Stimulated activated CD4-positive, alpha-beta T cell treated with anti-CD3 and anti-CD28 coated beads, Interleukin-2, amount 100 ng/mL, for 4 hours (primary cell): ENCODE measurements around the gene F2RL2.
"Not testable (repeated sequence)": the region's sequence is repeated elsewhere in the genome, so short reads cannot be mapped to it uniquely, and the experiment has no call there.

Source experiments
- DNase-seq: peaks from one replicate; pipeline ENCODE4 v3.0.0-alpha.2; 2020; ENCODE audit warnings: low read depth

F2RL2 gene

DNA sequence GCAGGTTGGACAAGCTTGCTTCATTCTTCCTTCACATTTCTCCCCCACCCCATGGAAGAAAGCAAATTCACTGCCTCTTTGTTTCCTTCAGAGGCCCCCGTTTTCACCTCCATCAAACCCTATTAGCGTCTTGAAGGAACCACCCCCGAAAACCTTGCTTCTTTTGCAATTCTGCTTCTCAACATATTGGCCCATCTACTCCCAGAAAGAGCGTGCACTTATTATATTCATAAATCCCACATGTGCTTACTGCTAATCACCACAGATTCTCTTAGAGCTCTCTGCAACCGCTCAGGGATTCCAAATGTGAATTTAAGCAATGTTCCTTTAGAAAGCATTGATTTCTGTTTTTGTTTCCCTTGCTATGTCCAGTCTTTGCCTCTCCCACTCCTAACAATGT lies 1.1 kb downstream of the F2RL2 start:
- DNase-seq, result no peak

DNA sequence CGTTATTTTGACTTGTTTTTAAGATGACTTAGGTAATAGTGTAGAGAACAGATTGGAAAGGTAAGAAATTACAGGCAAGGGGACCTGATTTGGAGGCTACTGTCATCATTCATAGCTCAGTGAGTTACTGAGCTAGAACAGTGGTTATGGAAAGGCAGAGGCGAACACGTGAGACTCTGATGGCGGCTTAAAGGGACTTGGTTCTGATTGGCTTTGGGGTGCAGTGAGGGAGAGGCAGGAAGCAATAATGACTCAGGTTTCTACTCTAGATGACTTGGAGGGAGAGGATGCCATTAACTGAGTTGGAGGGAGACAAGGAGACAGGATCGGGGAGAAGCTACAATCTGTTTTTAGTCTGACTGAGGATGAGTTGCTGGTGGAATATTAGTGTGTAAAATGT lies 3.0 kb downstream of the F2RL2 start:
- DNase-seq, result no peak

DNA sequence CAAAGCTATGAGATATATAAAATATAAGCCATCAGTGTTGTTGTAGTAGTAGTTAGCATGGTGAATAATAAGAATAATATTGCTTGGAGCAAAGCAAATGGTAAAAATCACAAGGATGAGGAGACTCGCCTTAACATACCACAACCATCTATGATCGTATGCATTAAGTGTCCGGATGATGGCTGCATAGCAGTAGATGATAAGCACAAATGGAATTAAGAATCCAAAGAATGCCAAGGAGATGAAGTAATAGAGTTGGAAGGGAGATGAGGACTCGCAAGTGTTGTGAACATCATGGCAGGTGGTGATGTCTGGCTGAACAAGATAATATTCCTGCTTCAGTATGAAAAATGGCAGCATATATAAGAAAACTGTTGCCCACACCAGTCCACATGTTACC lies 5.5 kb downstream of the F2RL2 start:
- DNase-seq, result no peak

DNA sequence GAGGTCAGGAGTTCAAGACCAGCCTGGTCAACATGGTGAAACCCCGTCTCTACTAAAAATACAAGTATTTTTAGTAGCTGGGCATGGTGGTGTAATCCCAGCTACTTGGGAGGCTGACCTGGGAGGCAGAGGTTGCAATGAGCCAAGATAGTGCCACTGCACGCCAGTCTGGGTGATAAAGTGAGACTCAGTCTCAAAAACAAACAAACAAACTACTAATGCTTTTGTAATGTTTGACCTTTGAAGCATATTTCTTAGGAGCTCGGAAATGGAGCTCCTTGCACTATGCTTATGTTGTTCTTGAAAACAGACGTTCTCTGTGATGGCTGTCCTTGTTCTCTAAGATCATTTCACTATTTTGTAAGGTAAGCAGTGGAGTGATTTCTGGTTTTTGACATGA lies 6.0 kb downstream of the F2RL2 start:
- no peak for DNase-seq

DNA sequence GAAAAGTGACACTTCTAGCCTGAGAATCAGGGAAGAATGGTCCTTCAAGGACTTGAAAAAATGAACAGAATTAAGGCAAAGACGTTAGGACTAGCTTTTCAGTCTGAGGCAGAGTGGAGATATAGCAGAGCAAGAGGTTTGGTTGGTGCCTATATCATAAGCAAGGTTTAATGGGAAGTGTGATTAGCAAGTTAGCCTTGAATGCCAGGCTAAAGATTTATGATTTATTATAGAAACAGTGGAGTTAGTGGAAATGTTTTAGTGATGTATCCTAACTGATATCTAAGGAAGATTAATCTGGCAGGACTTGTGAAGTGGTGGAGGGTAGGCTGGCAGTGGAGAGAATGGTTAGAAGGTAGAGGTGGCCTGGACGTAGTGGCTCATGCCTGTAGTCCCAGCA lies 7.0 kb downstream of the F2RL2 start:
- DNase-seq, result no peak

DNA sequence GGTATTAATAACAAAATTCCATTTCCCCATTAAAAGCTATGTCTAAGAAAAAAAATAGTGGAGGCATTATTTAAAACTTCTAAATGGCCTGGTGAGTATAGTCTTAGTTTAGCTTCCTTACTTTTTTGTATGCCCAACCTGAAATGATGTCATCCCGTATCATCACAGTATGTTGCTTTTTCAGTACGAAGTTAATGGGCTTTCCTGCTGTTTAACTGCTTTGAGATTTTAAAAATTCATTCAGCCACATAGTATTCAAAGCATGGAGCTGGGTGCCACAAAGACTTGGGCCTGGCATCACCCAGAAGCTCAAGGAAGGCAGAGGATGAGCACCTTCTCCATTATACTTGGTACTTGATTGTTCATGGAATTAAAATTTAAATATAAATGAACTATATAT lies 7.4 kb downstream of the F2RL2 start:
- no peak for DNase-seq

DNA sequence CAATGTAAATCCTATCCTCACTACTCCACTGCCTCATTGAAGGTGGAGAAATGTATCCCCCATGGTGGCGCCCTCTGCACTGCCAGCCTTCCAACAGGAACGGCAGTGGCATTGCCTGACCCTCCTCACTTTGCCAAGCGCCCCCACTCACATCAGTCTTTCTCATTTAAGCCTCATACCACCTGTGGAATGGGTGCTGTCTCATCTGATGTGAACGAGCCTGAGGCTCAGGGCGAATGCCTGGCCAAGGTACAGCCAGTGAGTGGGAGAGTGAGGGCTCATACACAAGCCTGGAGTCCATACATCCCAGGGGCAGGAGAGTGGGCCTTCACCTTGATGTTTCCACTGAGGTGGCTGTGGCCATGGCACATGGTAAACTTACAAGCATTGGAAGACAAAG lies 10.3 kb downstream of the F2RL2 start:
- DNase-seq, result no peak

DNA sequence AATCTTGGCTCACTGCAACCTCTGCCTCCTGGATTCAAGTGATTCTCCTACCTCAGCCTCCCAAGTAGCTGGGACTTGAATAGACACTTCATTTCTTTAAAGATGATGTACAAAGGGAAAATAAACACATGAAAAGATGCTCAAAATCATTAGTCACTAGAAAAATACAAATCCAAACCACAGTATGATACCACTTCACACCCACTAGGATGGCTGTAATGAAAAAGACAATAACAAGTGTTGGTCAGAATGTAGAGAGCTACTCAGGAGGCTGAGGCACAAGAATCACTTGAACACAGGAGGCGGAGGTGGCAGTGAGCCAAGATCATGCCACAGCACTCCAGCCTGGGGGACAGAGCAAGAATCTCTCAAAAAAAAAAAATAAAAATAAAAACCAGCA lies 13.0 kb downstream of the F2RL2 start:
- DNase-seq, result no peak

DNA sequence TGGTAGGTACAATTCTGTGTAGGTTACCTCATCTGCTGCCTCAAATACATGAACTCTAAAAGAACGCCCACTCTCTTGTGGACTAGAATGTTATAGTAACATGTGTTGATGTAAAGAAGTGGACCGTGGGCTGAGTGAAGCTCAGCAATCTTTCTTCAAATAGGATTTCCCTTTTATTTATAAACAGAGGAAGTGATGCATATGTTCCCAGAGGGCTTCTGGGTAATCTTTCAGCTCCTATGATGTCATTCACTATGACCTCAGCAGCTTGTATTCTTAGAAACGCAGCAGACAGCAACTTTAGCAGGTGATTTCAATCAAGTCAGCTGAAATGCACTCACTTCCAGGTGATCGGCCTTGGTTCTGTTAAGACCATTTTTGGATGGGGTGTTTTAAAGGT lies 14.4 kb downstream of the F2RL2 start:
- no peak for DNase-seq

DNA sequence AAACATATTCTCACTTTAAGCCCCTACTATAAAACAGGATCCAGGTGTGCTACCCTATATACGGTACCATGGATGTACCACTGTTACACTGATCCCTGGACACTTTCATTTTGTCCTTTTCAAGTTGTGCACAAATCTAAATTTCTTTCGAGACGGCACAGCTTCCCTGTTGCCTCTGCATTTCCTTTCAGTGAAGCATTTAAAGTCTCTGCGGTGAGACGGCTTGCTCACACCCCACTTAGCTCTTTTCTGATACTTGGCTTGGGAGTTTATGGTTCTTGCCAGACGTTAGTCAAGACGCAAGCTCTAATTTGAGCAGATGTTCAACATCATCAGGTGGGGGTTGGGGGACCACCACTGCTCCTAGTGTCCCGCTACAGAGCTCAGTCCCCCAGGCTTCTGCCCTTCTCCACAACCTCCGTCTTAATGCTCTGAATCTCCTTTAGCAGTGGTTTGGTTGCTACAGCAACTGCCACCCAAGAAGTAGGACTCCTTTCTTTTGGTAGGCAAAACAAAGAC lies 15.8 kb downstream of the F2RL2 start:
- DNase-seq, result no peak

DNA sequence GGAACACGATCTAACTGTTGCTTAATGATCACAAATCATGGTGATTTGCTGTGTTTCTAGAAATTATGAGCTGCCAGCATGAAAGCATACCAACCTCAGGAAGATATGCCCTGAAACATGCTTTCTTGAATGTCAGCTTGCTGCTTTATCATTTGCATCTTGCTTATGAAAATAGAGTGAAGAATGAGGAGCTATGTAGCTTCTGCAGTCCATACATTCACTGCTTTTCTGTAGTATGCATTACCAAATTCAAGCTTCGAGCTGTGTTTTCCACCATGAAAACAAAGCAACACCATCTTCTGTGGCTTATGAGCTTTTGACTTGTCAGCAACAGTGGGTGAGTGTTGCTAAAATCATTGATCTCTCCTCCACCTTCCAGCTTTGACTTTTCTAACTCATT lies 16.5 kb downstream of the F2RL2 start:
- DNase-seq, result no peak

DNA sequence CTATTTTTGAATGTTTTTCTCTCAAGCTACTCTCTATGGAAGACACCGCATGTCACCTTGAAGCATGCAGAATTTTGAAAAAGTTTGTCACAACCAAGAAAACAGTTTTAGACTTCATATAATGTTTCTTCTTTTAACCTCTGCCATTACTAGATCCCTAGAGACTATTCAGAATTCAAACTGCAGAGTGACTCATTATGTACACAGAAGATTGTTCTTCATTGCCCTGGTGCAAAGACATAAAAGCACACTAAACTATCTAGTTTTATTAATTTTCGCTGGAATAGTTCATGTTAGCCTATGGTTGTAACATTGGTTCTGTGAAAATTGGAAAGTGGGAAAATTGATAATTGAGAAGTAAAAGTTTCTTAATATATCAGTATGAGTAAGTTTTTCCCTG lies 18.4 kb downstream of the F2RL2 start:
- no peak for DNase-seq

DNA sequence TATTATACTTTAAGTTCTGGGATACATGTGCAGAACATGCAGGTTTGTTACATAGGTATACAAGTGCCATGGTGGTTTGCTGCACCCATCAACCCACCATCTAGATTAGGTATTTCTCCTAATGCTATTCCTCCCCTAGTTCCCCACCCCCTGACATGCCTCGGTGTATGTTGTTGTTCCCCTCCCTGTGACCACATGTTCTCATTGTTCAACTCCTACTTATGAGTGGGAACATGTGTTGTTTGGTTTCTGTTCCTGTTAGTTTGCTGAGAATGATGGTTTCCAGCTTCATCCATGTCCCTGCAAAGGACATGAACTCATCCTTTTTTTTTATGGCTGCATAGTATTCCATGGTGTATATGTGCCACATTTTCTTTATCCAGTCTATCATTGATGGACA lies 19.2 kb downstream of the F2RL2 start:
- DNase-seq, result not testable (repeated sequence)

DNA sequence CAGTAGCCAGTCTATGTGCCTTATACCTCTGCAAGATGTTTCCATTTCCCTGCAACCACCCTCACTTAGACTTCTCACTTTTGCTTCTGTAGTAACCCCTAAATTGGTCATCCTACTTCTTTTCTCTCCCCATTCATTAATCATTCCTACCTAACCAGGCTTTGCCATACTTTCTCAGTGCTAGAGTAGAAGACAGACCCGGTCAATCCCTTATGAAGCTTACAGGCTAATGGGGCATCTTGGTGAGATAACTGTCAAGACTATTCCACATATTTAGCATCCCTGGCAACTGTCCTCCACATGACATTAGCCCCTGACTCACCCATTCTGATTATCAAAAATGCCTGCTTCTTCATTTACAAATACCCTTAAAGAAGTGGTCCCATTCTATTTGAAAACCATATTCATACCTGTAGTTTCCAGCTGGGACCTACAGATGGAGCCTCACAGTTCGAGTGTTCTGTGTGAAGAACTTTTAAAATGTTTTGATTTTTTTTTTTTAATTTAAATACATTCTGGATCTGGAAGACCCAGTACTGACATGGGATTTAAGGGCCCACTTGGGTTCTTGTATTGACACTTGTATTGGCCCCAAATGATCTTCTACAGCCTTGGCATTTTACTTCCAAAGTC lies 21.0 kb downstream of the F2RL2 start:
- no peak for DNase-seq

DNA sequence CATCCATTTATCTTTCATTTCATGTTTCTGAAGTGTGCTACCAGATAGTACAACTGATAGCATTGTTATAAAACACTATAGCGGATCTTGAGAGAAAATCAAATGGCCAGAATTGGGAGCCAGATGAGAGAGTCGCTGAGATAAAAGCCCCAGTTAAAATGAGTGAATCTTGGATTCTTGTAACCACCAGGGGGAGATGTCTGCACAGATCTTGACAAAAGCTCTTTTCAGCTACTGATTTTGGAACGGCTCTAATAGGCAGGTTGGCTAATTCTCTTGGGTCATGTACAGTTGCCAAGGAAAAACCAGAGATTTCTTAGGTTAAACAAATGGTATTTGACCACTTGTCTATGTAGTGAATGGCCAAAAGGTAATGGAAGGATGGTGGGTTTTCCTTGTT lies 21.7 kb downstream of the F2RL2 start:
- peak; percentile 4 for DNase-seq

DNA sequence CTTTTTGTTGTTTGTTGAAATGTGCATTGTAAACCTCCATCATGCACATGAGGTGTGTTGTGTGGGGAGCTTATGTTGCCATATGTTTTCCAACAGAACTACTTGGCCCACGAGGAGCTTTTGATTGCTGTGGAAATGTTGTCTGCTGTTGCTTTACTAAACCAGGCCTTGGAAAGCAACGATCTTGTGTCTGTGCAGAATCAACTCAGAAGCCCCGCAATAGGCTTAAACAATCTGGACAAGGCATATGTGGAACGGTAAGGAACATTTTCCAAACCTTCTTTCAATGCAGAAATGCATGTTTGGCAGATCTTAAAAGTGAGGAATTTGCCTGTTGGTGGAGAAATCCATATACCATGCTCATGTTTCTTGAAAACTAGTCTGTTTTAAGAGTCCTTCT lies 22.5 kb downstream of the F2RL2 start:
- DNase-seq, result no peak

DNA sequence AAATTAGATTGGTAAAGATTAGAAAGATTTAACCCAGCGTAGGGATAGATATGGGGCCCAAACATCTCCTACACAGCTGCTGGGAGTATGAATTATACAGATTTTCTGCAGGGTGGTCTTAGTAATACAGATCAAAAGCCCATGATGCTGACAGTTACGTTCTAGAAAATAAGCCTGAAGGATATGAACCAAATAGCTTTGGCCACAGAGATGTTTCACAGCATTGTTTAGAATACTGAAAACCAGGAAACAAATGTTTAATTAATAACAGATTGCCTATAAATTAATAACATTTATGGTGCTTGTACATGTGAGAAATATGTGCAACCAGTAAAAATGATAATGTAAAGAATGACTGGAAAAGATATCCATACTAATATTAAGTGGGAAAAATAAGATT lies 24.7 kb downstream of the F2RL2 start:
- no peak for DNase-seq

DNA sequence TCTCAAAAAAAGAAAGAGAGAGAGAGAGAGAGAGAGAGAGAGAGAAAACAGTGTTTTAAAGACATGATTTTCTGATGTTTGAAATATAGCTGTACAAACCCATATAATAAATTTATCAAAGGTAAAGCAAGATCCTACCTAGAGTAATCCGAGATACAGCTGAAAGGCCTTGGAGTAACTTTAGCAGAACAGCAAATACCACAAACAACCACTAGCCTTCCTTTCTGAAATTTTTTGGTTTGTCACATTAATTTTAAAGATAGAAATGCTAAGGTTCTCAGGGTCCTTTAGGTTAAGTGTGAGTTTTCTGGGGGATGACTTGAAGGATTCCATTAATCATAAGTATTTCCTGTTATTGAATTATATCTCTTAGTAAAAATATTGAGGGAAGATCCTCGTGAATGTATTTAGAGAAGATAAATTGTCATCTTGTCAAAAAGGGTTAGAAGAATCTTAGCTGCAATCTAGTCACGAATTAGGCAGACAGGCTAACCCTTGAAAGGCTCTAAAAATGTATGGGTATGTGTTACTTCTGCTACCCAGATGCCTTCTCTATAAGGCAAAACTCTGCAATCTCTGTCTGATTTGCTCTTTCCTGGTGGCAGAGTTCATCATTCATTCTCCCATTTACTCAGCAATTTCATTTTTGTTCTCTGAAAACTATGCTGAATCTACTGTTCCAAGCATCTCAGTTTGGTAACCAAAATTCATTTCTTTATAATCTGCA lies 27.3 kb downstream of the F2RL2 start:
- DNase-seq, result no peak

DNA sequence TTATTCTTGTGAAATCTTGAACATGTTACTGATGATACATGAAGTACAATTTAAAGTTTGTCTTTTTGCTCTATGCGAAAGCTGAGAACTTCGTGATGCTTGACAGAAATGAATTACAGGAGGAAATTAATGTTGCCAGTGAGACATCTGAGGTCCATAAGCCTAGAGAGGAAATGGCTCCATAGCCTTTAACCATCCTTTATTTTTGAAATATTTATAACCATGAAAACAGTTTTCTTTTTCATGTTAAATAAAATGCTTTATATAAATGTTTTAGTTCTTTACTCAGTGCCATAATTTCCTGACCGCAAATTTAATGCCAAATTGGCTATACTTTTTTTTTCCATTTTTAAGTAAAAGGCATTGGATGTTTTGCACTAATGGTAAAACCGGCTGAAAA lies 29.1 kb downstream of the F2RL2 start:
- DNase-seq, result no peak

DNA sequence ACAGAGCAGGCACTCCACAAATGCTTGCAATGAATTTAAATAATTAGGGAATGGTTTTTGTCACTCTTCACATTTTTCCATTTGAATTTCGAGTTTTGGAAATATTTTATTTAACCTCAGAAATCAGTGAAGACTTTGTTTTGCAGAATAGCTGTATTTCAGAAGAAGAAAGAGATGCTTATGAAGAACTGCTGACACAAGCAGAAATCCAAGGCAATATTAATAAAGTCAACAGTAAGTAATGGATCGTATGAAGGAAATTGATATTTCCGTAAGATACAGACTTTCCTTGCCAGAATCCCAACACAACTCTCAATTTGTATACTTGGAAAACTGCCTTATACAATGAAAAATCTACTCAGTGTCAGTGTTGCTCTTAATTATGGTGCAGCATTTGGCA lies 30.5 kb downstream of the F2RL2 start:
- no peak for DNase-seq

DNA sequence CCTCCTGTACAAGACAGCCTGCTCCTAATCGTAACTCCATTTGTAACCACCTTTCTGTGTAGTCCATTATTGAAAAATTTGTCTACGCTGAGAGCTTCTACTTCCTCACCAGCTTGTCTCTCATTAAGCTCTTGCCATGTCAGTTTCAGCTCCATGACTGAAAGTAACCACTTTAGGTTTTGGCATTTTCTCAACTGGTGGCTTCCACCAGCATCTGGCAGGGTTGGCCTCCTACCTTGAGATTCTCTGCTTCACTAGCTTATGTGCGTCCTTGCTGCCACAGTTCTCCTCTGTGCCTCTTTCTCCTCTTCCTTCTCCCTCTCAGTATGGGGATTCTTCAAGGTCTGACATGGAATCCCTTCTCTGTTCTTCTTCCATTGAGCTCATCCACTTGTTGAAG lies 31.8 kb downstream of the F2RL2 start:
- no peak for DNase-seq

DNA sequence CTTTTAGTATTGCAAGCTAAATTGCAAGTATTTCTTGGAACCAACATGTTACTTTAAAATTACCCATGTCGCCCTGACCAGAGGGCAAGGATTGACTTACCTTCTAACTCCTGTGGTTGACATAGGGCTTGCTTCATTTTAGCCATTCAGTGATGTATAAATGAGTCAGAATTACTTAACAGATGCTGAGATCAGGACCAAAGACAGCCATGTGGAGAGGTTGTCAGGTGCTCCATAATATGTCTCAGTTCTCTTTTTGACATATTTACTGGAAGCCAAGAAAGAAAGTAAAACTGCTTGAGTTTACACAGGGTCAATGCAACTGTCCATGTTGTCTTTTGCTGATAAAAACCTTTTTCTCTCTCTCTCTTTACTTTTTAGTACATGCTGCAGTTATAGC lies 33.2 kb downstream of the F2RL2 start:
- DNase-seq, result no peak

DNA sequence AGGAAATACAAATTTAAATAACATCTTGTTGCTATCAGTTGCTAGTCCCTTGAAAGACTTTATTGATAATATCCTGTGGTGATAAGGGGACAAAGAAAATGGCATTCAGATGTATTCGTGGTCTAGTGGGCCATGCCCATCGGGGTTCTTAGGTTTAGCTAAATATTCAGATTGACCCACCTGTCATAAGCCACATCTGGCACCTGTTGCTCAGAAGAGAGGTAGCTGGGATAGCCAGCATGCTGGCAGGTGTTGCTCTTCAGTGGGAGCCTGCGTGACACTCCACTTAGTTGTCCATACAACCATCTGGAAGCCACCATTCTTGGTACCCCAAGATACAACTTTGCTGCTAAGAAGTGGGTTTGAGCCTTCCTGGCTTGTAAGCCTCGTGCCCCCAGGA lies 36.7 kb downstream of the F2RL2 start:
- no peak for DNase-seq

DNA sequence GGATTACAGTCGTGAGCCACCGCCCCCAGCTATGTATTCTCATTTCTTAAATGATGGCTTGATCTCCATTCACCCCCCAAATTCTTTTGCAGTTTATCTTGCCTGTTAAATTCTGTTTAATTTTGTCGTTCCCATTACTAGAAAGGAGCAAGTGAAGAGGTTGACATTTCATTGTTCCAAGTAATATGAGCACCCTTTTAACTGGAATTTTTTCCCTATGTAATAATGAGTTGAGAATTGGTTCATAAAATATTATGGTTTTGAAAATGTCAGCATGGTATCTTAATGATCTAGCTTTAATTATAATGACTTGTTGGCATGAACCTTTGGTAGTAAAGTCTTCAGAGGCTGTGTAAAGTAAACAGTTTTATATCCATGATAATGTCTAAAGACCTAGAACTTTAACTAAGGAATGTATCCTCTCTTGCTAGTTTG lies 37.4 kb downstream of the F2RL2 start:
- DNase-seq, result no peak
